ENCODE results near the gene CLCN7.
A peak's percentile ranks its signal among the peaks of the same experiment; 100 is the strongest.

The CLCN7 gene

DNA sequence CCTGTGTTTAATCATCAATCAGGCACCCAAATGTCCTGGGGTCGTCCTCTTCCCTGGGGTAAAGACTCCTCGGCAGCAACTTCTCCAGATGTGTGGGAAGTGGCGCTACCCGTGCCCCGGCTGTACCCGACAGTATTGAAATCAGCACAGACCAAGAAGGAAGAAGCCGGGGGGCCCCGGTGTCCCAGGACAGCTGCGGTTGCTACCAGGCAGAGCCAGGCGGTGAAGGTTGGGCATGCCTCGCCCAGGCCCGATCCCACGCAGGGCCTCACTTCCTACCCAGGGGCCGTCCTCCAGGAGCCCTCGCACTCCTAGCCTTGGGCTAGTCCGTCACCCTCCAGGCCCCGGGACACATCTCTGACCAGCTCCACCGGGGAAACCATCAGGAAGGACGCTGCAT is 21.5 kb downstream of the CLCN7 start:
- H4K91ac ChIP-seq (ENCODE audit: low read depth, low read length, poor library complexity): no peak overlapping the region
- H2AFZ ChIP-seq (ENCODE audit: low read length): no peak overlapping the region
- H2BK5ac ChIP-seq (ENCODE audit: low read length): no peak overlapping the region
- no peak overlapping the region for H2BK120ac ChIP-seq (ENCODE audit: low read depth, low read length)
- H2BK12ac ChIP-seq (ENCODE audit: low read length): no peak overlapping the region
- H3K27ac ChIP-seq (replicated peaks; ENCODE audit: low read length): no peak overlapping the region
- H3K79me1 ChIP-seq (ENCODE audit: low read depth, low read length): peaks cover 2% of the 10 kb centered on the region
- no peak overlapping the region for H3K9ac ChIP-seq (ENCODE audit: low read depth, low read length, poor library complexity)
- H3K4ac ChIP-seq (ENCODE audit: low read length): no peak overlapping the region
- no peak overlapping the region for H4K8ac ChIP-seq (ENCODE audit: low read depth, low read length)
- no peak overlapping the region for H3K23ac ChIP-seq (ENCODE audit: low read depth, low read length, poor library complexity)
- H3K14ac ChIP-seq (ENCODE audit: low read length): no peak overlapping the region
- H3K27me3 ChIP-seq (ENCODE audit: control insufficient read depth in 3 of 3, insufficient read depth in 3 of 3, low read depth in 1 of 3, low read length in 3 of 3): no peaks in the 10 kb centered on the region
- H3K4me2 ChIP-seq (ENCODE audit: insufficient read depth, low read length, poor library complexity, severe bottlenecking): no peak overlapping the region
- H3K9me3 ChIP-seq (replicated peaks in 1 of 2; ENCODE audit: control insufficient read depth in 2 of 2, insufficient read depth in 1 of 2, low read depth in 1 of 2, low read length in 2 of 2): no peaks in the 10 kb centered on the region
- H2BK15ac ChIP-seq (ENCODE audit: low read length): no peak overlapping the region
- WGBS, 2 donors (ENCODE audit: extremely low coverage in 2 of 2, insufficient read length in 2 of 2, insufficient replicate concordance in 1 of 2): no CpG with 5 or more reads among the region's 19 CpGs
- no peak overlapping the region for H2AK5ac ChIP-seq (ENCODE audit: low read depth, low read length)
- no peak for DNase-seq (ENCODE audit: low spot score)
- peaks cover 23 to 88% of the 10 kb centered on the region in 2 donors for H3K36me3 ChIP-seq (replicated peaks in 1 of 2; ENCODE audit: control insufficient read depth in 2 of 2, insufficient read depth in 2 of 2, low read length in 2 of 2)
- no peaks in the 10 kb centered on the region for H3K4me1 ChIP-seq (ENCODE audit: control insufficient read depth in 2 of 2, insufficient read depth in 1 of 2, low read depth in 1 of 2, low read length in 2 of 2)
- no peak overlapping the region for H3K18ac ChIP-seq (ENCODE audit: low read length)
- no peak overlapping the region for H3K4me3 ChIP-seq (ENCODE audit: low read length in 2 of 2)

DNA sequence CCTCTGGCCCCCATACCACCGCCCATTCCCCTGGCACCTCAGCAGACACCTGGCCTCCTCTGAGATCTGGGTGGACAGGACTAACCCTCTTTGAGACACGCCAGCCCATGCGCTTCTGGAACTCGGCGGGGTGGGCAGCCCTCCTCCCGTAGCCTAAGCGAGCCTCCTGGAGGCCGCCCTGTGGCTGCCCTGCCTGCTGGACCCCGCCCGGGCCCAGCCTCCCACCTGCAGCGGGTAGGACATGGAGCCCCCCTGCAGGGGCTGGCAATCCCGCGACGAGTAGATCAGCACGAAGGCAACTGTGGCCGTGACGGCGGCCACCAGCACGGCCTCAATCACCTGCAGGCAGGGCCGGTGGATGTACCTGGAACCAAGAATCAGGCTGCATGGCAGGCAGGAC is 22.3 kb downstream of the CLCN7 start:
- Histone ChIP-seq H4K8ac (ENCODE audit: low read depth, low read length) (no peak overlapping the region), H2BK15ac (ENCODE audit: low read length) (no peak overlapping the region), H3K18ac (ENCODE audit: low read length) (no peak overlapping the region), H3K4me3 (ENCODE audit: low read length in 2 of 2) (no peak overlapping the region), H2AFZ (ENCODE audit: low read length) (no peak overlapping the region), H3K36me3 (replicated peaks in 1 of 2; ENCODE audit: control insufficient read depth in 2 of 2, insufficient read depth in 2 of 2, low read length in 2 of 2) (peaks cover 27 to 91% of the 10 kb centered on the region in 2 donors), H3K27me3 (ENCODE audit: control insufficient read depth in 3 of 3, insufficient read depth in 3 of 3, low read depth in 1 of 3, low read length in 3 of 3) (no peaks in the 10 kb centered on the region), H2AK5ac (ENCODE audit: low read depth, low read length) (no peak overlapping the region), H3K14ac (ENCODE audit: low read length) (no peak overlapping the region), H3K4me2 (ENCODE audit: insufficient read depth, low read length, poor library complexity, severe bottlenecking) (no peak overlapping the region), H4K91ac (ENCODE audit: low read depth, low read length, poor library complexity) (no peak overlapping the region), H3K9ac (ENCODE audit: low read depth, low read length, poor library complexity) (no peak overlapping the region), H3K23ac (ENCODE audit: low read depth, low read length, poor library complexity) (no peak overlapping the region), H3K79me1 (ENCODE audit: low read depth, low read length) (peaks cover 5% of the 10 kb centered on the region), H2BK120ac (ENCODE audit: low read depth, low read length) (no peak overlapping the region), H2BK5ac (ENCODE audit: low read length) (no peak overlapping the region), H3K4ac (ENCODE audit: low read length) (no peak overlapping the region), H3K27ac (replicated peaks; ENCODE audit: low read length) (no peak overlapping the region), H3K9me3 (replicated peaks in 1 of 2; ENCODE audit: control insufficient read depth in 2 of 2, insufficient read depth in 1 of 2, low read depth in 1 of 2, low read length in 2 of 2) (no peaks in the 10 kb centered on the region), H2BK12ac (ENCODE audit: low read length) (no peak overlapping the region), H3K4me1 (ENCODE audit: control insufficient read depth in 2 of 2, insufficient read depth in 1 of 2, low read depth in 1 of 2, low read length in 2 of 2) (no peaks in the 10 kb centered on the region)
- no peak for DNase-seq (ENCODE audit: low spot score)
- no CpG with 5 or more reads among the region's 20 CpGs for WGBS, 2 donors (ENCODE audit: extremely low coverage in 2 of 2, insufficient read length in 2 of 2, insufficient replicate concordance in 1 of 2)

- Histone ChIP-seq H3K9ac (ENCODE audit: low read depth, low read length, poor library complexity) (no peak overlapping the region), H3K36me3 (replicated peaks in 1 of 2; ENCODE audit: control insufficient read depth in 2 of 2, insufficient read depth in 2 of 2, low read length in 2 of 2) (peaks cover 27 to 86% of the 10 kb centered on the region in 2 donors), H3K4me3 (ENCODE audit: low read length in 2 of 2) (no peak overlapping the region), H4K91ac (ENCODE audit: low read depth, low read length, poor library complexity) (no peak overlapping the region), H3K4ac (ENCODE audit: low read length) (no peak overlapping the region), H2AFZ (ENCODE audit: low read length) (no peak overlapping the region), H2BK15ac (ENCODE audit: low read length) (no peak overlapping the region), H3K9me3 (replicated peaks in 1 of 2; ENCODE audit: control insufficient read depth in 2 of 2, insufficient read depth in 1 of 2, low read depth in 1 of 2, low read length in 2 of 2) (no peaks in the 10 kb centered on the region), H3K18ac (ENCODE audit: low read length) (no peak overlapping the region), H3K27me3 (ENCODE audit: control insufficient read depth in 3 of 3, insufficient read depth in 3 of 3, low read depth in 1 of 3, low read length in 3 of 3) (no peaks in the 10 kb centered on the region), H4K8ac (ENCODE audit: low read depth, low read length) (no peak overlapping the region), H2BK120ac (ENCODE audit: low read depth, low read length) (no peak overlapping the region), H3K79me1 (ENCODE audit: low read depth, low read length) (peaks cover 5% of the 10 kb centered on the region), H3K27ac (replicated peaks; ENCODE audit: low read length) (no peak overlapping the region), H2BK12ac (ENCODE audit: low read length) (peak overlapping the region; percentile 50), H3K14ac (ENCODE audit: low read length) (no peak overlapping the region), H2AK5ac (ENCODE audit: low read depth, low read length) (no peak overlapping the region), H2BK5ac (ENCODE audit: low read length) (no peak overlapping the region), H3K4me1 (ENCODE audit: control insufficient read depth in 2 of 2, insufficient read depth in 1 of 2, low read depth in 1 of 2, low read length in 2 of 2) (no peaks in the 10 kb centered on the region), H3K23ac (ENCODE audit: low read depth, low read length, poor library complexity) (no peak overlapping the region), H3K4me2 (ENCODE audit: insufficient read depth, low read length, poor library complexity, severe bottlenecking) (no peak overlapping the region)
- no CpG with 5 or more reads among the region's 34 CpGs for WGBS, 2 donors (ENCODE audit: extremely low coverage in 2 of 2, insufficient read length in 2 of 2, insufficient replicate concordance in 1 of 2)
- no peak for DNase-seq (ENCODE audit: low spot score)
Measured at GRCh38 chr16:1451702-1452392, 23.0 kb downstream of the CLCN7 start.

DNA sequence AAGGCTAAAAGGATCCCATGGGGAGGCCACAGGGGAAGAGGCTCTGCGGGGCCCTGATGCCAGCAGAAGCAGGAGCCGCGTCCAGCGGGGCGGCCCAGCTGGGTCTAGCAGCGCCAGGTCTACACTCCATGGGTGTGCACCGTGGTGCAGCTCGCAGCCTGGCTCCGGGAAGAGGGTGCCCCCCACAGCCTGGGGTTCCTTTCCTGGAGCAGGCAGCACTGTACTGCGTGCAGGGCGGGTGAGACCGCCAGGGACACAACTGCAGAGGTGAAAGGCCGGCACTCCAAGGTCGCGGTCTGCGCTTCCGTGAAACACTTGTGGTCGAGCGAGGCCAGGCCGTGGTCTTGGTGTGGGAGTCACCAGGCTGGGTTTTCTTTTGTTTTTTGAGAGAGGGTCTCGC is 24.0 kb downstream of the CLCN7 start:
- Histone ChIP-seq H2BK12ac (ENCODE audit: low read length) (no peak overlapping the region), H3K36me3 (replicated peaks in 1 of 2; ENCODE audit: control insufficient read depth in 2 of 2, insufficient read depth in 2 of 2, low read length in 2 of 2) (peaks cover 25 to 89% of the 10 kb centered on the region in 2 donors), H3K27me3 (ENCODE audit: control insufficient read depth in 3 of 3, insufficient read depth in 3 of 3, low read depth in 1 of 3, low read length in 3 of 3) (no peaks in the 10 kb centered on the region), H3K27ac (replicated peaks; ENCODE audit: low read length) (no peak overlapping the region), H4K91ac (ENCODE audit: low read depth, low read length, poor library complexity) (no peak overlapping the region), H2BK5ac (ENCODE audit: low read length) (no peak overlapping the region), H3K9ac (ENCODE audit: low read depth, low read length, poor library complexity) (no peak overlapping the region), H3K14ac (ENCODE audit: low read length) (no peak overlapping the region), H3K9me3 (replicated peaks in 1 of 2; ENCODE audit: control insufficient read depth in 2 of 2, insufficient read depth in 1 of 2, low read depth in 1 of 2, low read length in 2 of 2) (no peaks in the 10 kb centered on the region), H3K18ac (ENCODE audit: low read length) (no peak overlapping the region), H3K4me2 (ENCODE audit: insufficient read depth, low read length, poor library complexity, severe bottlenecking) (no peak overlapping the region), H2BK15ac (ENCODE audit: low read length) (no peak overlapping the region), H2AK5ac (ENCODE audit: low read depth, low read length) (no peak overlapping the region), H3K4me3 (ENCODE audit: low read length in 2 of 2) (no peak overlapping the region), H3K79me1 (ENCODE audit: low read depth, low read length) (peaks cover 5% of the 10 kb centered on the region), H2BK120ac (ENCODE audit: low read depth, low read length) (no peak overlapping the region), H3K4ac (ENCODE audit: low read length) (no peak overlapping the region), H2AFZ (ENCODE audit: low read length) (no peak overlapping the region), H3K4me1 (ENCODE audit: control insufficient read depth in 2 of 2, insufficient read depth in 1 of 2, low read depth in 1 of 2, low read length in 2 of 2) (no peaks in the 10 kb centered on the region), H4K8ac (ENCODE audit: low read depth, low read length) (no peak overlapping the region), H3K23ac (ENCODE audit: low read depth, low read length, poor library complexity) (no peak overlapping the region)
- no peak for DNase-seq (ENCODE audit: low spot score)
- no CpG with 5 or more reads among the region's 21 CpGs for WGBS, 2 donors (ENCODE audit: extremely low coverage in 2 of 2, insufficient read length in 2 of 2, insufficient replicate concordance in 1 of 2)

Measured in neuronal stem cell (in vitro differentiated cells).